ENCODE measurements around the gene MMRN2.

- TF ChIP-seq ZNF8 (CRISPR knock-in tag; IDR thresholded peaks at IDR 0.05) = no peak
- no peak for TF ChIP-seq ZFP3 (CRISPR knock-in tag; IDR thresholded peaks at IDR 0.05)
- no peak for TF ChIP-seq PATZ1 (CRISPR knock-in tag; IDR thresholded peaks at IDR 0.05; ENCODE audit: borderline replicate concordance)
- TF ChIP-seq ESRRG (CRISPR knock-in tag; IDR thresholded peaks at IDR 0.05) = no peak
Measured at GRCh38 chr10:86963341-86963919, 6.0 kb upstream of the MMRN2 start.

All from SK-N-SH treated with all-trans-retinoic acid at 6 μM for 48 hours (cell line).